K562 (cell line): Measurements from ENCODE around the gene RAB14. TPM values are rescaled to one million over a fixed set of nuclear protein-coding genes. Genes with fewer than 3 reads are reported as not detected.

Source experiments
- BRD4 ChIP-seq: fragments of 200-600 bp; sonication (generic); IDR thresholded peaks from 2 replicates; pipeline ENCODE4 v1.6.1; 2017; ENCODE audit warnings: inconsistent platforms
- CBX3 ChIP-seq, 2 experiments: IDR thresholded peaks; 1 replicate in 1 of 2; 2 replicates in 1 of 2; pipeline ENCODE4 v1.6.1; 2012; ENCODE audit warnings: inconsistent platforms in 2 of 2, low read length in 2 of 2, borderline replicate concordance in 1 of 2, control low read depth in 1 of 2
- CREB3L1 ChIP-seq: fragments of 450-650 bp; IDR thresholded peaks from 2 replicates; pipeline ENCODE4 v1.6.1; 2014; ENCODE audit warnings: low read depth, mild to moderate bottlenecking, moderate library complexity, borderline replicate concordance
- EP400 ChIP-seq: fragments of 450-650 bp; IDR thresholded peaks from 2 replicates; pipeline ENCODE4 v1.6.1; 2017; ENCODE audit warnings: antibody characterized with exemption, mild to moderate bottlenecking, moderate library complexity
- GATAD2B ChIP-seq: fragments of 450-650 bp; IDR thresholded peaks from 2 replicates; pipeline ENCODE4 v1.6.1; 2017; ENCODE audit warnings: mild to moderate bottlenecking, borderline replicate concordance
- LEF1 ChIP-seq: fragments of 450-650 bp; IDR thresholded peaks from 2 replicates; pipeline ENCODE4 v1.6.1; 2016; ENCODE audit warnings: mild to moderate bottlenecking
- MBD2 ChIP-seq: sonication (generic); IDR thresholded peaks from 2 replicates; pipeline ENCODE4 v1.6.1; 2016; ENCODE audit warnings: low read depth, borderline replicate concordance
- MNT ChIP-seq, 2 experiments: fragments of 450-650 bp; conservative IDR thresholded peaks; 2 replicates each; pipeline ENCODE4 v1.6.1; 2017; ENCODE audit warnings: mild to moderate bottlenecking in 2 of 2, moderate library complexity in 2 of 2
- MTA1 ChIP-seq: fragments of 450-650 bp; IDR thresholded peaks from 2 replicates; pipeline ENCODE4 v1.6.1; 2017; ENCODE audit warnings: borderline replicate concordance
- MTA3 ChIP-seq: fragments of 450-650 bp; formaldehyde crosslinking; IDR thresholded peaks from 2 replicates; pipeline ENCODE4 v1.6.1; 2017; ENCODE audit warnings: mild to moderate bottlenecking, borderline replicate concordance
- MXI1 ChIP-seq: IDR thresholded peaks from 2 replicates; pipeline ENCODE4 v1.6.1; 2011; ENCODE audit warnings: low read depth, mild to moderate bottlenecking, improper control_type of control experiment, low read length
- PHF8 ChIP-seq: fragments of 200-600 bp; sonication (generic); IDR thresholded peaks from 2 replicates; pipeline ENCODE4 v1.6.1; 2012; ENCODE audit warnings: mixed run types, mild to moderate bottlenecking, inconsistent platforms, low read length, moderate library complexity, borderline replicate concordance
- PRMT5 ChIP-seq: sonication (generic); formaldehyde crosslinking; IDR thresholded peaks from 2 replicates; pipeline ENCODE4 v1.5.0; 2020; ENCODE audit warnings: missing genetic modification reagents
- RAD21 ChIP-seq, 2 experiments: fragments of 250-450 bp in 1 of 2; fragments of 450-650 bp in 1 of 2; sonication (Bioruptor Pico) in 1 of 2; formaldehyde crosslinking in 1 of 2; IDR thresholded peaks in 1 of 2; conservative IDR thresholded peaks in 1 of 2; 2 replicates each; pipeline versions ENCODE4 v1.4.0 to v1.8.0; 2020 to 2022; ENCODE audit warnings: mild to moderate bottlenecking in 2 of 2, moderate library complexity in 1 of 2
- RBM34 ChIP-seq: fragments of 200-400 bp; formaldehyde crosslinking; IDR thresholded peaks from 2 replicates; pipeline ENCODE4 v1.6.1; 2018; ENCODE audit warnings: low read length, borderline replicate concordance; ENCODE audit not compliant: insufficient read depth
- TFAP4 ChIP-seq: sonication (generic); formaldehyde crosslinking; IDR thresholded peaks from 2 replicates; pipeline ENCODE4 v1.8.0; 2022; ENCODE audit warnings: missing genetic modification reagents, mild to moderate bottlenecking, moderate library complexity, borderline replicate concordance
- ZNF121 ChIP-seq: sonication (generic); formaldehyde crosslinking; conservative IDR thresholded peaks from 2 replicates; pipeline ENCODE4 v1.8.0; 2022; ENCODE audit warnings: missing genetic modification reagents
- ZNF133 ChIP-seq: fragments of 250-450 bp; sonication (Bioruptor Pico); IDR thresholded peaks from 2 replicates; pipeline ENCODE4 v1.4.0; 2020; ENCODE audit warnings: mild to moderate bottlenecking
- ZNF592 ChIP-seq: fragments of 450-650 bp; IDR thresholded peaks from 2 replicates; pipeline ENCODE4 v1.6.1; 2017; ENCODE audit warnings: antibody characterized with exemption, mild to moderate bottlenecking
- polyA plus RNA-seq, 8 experiments: library from polyadenylated mRNA; depleted of rRNA in 4 of 8; stranded (reverse) in 5 of 8; unstranded in 3 of 8; fragments of >200 nt; fragmentation: Nextera tagmentation in 2 of 8; fragmentation: Illumina TruSeq in 1 of 8; extraction: Ambion mirVana in 2 of 8; extraction: Trizol in 1 of 8; gene quantifications; 2 replicates each; pipeline versions ENCODE4 v1.2.1 to v1.2.3, GENCODE V29; 2011 to 2014; ENCODE audit warnings: inconsistent platforms in 1 of 8, missing spikeins in 1 of 8
- total RNA-seq, 7 experiments: library from RNA; depleted of rRNA in 6 of 7; stranded (reverse); fragments of >200 nt in 6 of 7; fragmentation: Illumina TruSeq in 2 of 7; extraction: Trizol in 2 of 7; gene quantifications; 2 replicates each; pipeline versions ENCODE4 v1.2.1 to v1.2.3, GENCODE V29; 2011 to 2021; ENCODE audit warnings: low replicate concordance in 1 of 7

RAB14 gene
- total and polyA plus RNA-seq, 9 of the 15 experiments (the other 6 are each of a cell fraction or from before 2014, with no cell fraction given), result 10.3 to 41.8 (median 20.9) TPM

GRCh38 chr9:121201738-121202533, at the start of gene RAB14 (continued):
- TF ChIP-seq MNT (conservative IDR thresholded peaks at IDR 0.05) (peak; percentile 57 to 83; a peak in 3 of 4 replicates), CBX3 (IDR thresholded peaks at IDR 0.05; ENCODE audit: borderline replicate concordance in 1 of 2, low read length in 2 of 2) (peak in 1 of 2 experiments; percentile 73; a peak in 1 of 3 replicates), MTA3 (peak; percentile 98), TFAP4 (CRISPR knock-in tag) (peak; percentile 82), CREB3L1 (peak; percentile 87), MXI1 (peak; percentile 32; the same call in 1 of the 2 replicates), GATAD2B (peak; percentile 100), PHF8 (peak; percentile 75), ZNF121 (CRISPR knock-in tag) (peak; percentile 44; the same call in 1 of the 2 replicates), MBD2 (peak; percentile 66; the same call in 1 of the 2 replicates), MTA1 (peak; percentile 96), EP400 (peak; percentile 69), ZNF133 (CRISPR knock-in tag) (no peak), RAD21 (CRISPR knock-in tag; conservative IDR thresholded peaks at IDR 0.05 in 1 of 2, IDR thresholded peaks at IDR 0.05 in 1 of 2) (0 out of 4 replicates have a peak, but pooled peaks of 1 of the 2 experiments have one; percentile 10), ZNF592 (peak; percentile 72), PRMT5 (no peak), LEF1 (peak; percentile 51; the same call in 1 of the 2 replicates), BRD4 (0 out of 2 replicates have a peak, but pooled peaks have one; percentile 70), RBM34 (no peak)
